ENCODE measurements around the gene MROH2A.

The MROH2A gene

DNA sequence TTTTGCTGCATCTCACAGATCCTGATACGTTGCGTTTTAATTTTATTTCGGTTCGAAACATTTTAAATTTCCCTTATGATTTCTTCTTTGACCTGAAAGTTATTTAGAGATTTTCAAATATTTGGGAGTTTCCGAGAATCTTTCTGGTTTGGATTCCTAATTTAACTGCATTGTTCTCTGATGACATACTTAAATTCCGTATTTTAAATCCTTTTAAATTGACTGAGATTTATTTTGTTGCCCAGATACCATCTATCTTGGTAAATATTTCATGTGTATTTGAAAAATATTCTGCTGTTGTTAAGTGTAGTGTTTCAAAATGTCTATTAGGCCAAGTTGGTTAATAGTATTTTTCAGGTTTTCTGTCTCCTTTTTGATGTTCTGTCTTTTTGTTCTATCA is 37.7 kb downstream of the MROH2A start:
- H3K4me1 ChIP-seq (ENCODE audit: insufficient read depth, low read length), result no peaks in the 10 kb centered on the region
- no peaks in the 10 kb centered on the region for H3K36me3 ChIP-seq (ENCODE audit: insufficient read depth, low read length)
- H3K9me3 ChIP-seq (ENCODE audit: control insufficient read depth, insufficient read depth, low read length), result no peaks in the 10 kb centered on the region
- no peak overlapping the region for H3K9ac ChIP-seq (ENCODE audit: low read depth, low read length)

DNA sequence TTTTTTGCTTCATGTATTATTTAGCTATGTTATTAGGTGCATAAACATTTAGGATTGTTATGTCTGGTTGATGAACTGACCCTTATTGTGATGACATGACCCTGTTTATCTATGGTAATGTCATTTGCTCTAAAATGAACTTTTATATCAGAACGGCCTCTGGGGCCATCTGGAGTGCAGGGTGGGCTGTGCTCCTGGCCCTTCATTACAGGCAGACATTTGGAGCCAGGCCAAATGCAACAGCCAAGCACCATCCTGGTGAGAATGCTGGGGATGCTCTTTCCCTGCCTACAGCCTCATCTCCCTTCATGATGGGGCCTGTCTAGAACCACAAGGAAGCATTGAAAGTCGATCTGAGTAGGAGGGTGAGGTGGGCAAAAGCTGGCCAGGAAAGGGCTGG is 38.2 kb downstream of the MROH2A start:
- Histone ChIP-seq H3K4me1 (ENCODE audit: insufficient read depth, low read length) (no peaks in the 10 kb centered on the region), H3K9me3 (ENCODE audit: control insufficient read depth, insufficient read depth, low read length) (no peaks in the 10 kb centered on the region), H3K9ac (ENCODE audit: low read depth, low read length) (no peak overlapping the region), H3K36me3 (ENCODE audit: insufficient read depth, low read length) (no peaks in the 10 kb centered on the region)

DNA sequence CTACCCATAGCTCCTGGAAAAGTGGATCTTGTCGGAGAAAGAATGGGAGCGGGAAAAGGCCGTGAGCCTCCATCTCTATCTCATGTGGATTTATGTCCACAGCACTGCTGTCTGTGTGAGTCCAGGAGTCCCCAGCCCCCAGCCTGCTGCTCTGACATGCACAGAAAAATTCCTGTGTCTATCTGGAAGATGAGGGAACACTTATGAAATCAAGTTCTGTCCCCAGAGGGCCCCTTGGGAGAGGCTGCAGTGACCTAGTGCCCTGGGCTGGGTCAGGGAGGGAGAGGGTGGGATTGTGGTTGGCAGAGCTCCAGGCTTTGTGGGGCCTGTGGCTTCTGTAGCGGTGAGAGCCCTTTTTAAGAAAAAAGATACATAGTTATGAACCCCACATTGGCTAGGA is 38.6 kb downstream of the MROH2A start:
- Histone ChIP-seq H3K9ac (ENCODE audit: low read depth, low read length) (no peak overlapping the region), H3K9me3 (ENCODE audit: control insufficient read depth, insufficient read depth, low read length) (no peaks in the 10 kb centered on the region), H3K4me1 (ENCODE audit: insufficient read depth, low read length) (no peaks in the 10 kb centered on the region), H3K36me3 (ENCODE audit: insufficient read depth, low read length) (no peaks in the 10 kb centered on the region)

DNA sequence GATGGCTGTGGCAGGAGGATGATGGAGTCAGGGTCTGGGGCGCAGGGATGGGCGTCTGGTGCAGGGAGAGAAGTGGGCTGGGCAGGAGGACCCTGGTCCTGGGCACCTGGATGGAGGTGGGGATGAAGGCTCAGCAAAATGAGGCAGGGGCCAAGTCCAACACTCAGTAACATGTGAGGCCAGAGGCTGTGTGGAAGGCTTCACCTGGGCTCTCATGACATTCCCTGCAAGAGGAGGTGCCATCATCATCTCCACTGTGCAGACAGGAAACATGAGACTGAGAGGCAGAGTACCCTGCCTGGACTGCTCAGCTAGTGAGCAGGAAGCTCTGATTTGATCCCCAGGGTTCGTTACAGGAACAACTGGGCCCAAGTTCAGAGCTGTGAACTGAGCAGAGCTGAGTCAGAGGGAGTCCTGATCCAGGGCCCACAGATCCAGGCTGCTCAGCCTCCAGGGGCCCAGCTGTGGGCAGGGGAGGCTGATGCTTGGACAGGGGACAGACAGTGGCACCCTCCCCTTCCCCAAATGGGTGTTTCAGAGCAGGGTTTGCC is 39.3 kb downstream of the MROH2A start:
- Histone ChIP-seq H3K4me1 (ENCODE audit: insufficient read depth, low read length) (no peaks in the 10 kb centered on the region), H3K9ac (ENCODE audit: low read depth, low read length) (no peak overlapping the region), H3K9me3 (ENCODE audit: control insufficient read depth, insufficient read depth, low read length) (no peaks in the 10 kb centered on the region), H3K36me3 (ENCODE audit: insufficient read depth, low read length) (no peaks in the 10 kb centered on the region)

DNA sequence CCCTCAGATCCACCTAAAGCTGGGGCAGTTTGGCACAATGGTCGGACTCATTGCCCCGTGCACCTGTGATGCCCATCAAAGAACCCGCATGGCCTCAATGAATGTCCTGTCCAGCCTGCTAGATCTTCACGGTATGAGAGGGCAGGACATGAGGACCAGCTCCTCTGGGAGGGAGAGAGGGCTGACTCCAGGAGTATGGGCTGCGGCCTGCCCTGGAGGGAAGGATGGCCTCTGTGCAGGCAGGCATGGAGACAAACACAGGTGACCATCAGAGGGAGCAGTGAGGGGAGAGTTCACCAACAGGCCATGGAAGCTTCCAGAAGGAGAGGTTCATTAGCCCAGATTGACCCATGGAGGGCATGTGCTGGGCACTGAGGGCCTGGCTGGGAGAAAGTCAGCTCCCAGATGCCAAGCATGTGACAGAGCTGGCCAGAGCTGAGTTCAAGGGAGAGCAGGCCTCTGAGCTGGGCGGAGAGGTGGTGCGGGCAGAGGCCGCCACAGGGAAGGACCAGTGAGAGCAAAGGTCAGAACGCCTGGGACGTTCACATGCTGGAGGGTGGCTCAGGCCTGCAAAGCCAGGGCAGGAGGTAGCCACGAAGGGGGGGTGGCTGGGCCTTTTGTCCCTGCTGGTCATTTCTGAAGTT is 40.0 kb downstream of the MROH2A start:
- Histone ChIP-seq H3K4me1 (ENCODE audit: insufficient read depth, low read length) (no peaks in the 10 kb centered on the region), H3K36me3 (ENCODE audit: insufficient read depth, low read length) (no peaks in the 10 kb centered on the region), H3K9ac (ENCODE audit: low read depth, low read length) (no peak overlapping the region), H3K9me3 (ENCODE audit: control insufficient read depth, insufficient read depth, low read length) (no peaks in the 10 kb centered on the region)

DNA sequence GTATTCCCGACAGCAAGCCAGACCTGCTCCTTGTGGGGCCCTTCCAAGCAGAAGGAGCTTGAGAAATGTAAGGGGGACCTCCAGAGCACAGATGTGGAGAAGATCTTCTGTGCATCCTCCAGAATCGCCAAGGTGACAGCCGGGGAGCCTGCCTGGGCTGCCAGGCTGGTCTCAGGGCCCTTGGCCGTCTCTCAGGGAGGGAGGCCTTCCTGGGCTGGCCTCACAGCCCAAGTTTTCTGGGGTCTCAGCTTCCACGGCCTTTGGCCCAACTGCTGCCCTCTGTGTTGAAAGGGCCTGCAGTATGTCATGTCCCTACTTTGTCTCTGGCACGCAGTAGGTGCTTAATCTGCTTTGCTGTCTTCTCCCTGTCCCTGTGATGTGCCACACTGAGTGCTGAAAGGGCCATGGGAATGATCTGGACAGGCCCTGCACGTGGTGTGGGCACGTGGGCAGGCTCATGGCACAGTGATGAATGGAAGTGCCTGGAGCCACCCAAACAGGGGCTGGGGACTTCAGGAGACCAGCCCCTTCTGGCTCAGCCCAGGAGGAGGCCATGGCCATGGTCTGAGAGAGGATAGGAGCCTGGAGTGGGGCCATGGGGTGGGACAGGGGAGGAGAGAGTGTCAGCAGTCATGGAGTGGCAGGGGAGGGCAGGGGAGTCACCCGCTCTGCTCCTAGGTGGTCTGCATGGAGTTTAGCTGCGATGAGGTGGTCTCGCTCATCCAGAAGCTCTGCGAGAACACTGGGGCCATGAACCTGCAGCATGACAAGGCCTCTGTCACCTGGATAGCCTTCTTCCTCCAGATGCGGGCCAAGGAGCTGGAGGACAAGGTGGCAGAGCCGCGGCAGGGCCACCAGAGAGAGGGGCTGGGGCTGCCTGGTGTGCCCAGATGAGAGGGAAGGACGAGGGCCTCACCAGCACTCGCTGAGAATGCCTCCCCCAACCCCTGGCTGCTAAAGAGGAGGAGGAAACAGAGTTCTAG is 40.8 kb downstream of the MROH2A start:
- H3K4me1 ChIP-seq (ENCODE audit: insufficient read depth, low read length), result no peaks in the 10 kb centered on the region
- H3K9ac ChIP-seq (ENCODE audit: low read depth, low read length), result no peak overlapping the region
- no peaks in the 10 kb centered on the region for H3K36me3 ChIP-seq (ENCODE audit: insufficient read depth, low read length)
- no peaks in the 10 kb centered on the region for H3K9me3 ChIP-seq (ENCODE audit: control insufficient read depth, insufficient read depth, low read length)

DNA sequence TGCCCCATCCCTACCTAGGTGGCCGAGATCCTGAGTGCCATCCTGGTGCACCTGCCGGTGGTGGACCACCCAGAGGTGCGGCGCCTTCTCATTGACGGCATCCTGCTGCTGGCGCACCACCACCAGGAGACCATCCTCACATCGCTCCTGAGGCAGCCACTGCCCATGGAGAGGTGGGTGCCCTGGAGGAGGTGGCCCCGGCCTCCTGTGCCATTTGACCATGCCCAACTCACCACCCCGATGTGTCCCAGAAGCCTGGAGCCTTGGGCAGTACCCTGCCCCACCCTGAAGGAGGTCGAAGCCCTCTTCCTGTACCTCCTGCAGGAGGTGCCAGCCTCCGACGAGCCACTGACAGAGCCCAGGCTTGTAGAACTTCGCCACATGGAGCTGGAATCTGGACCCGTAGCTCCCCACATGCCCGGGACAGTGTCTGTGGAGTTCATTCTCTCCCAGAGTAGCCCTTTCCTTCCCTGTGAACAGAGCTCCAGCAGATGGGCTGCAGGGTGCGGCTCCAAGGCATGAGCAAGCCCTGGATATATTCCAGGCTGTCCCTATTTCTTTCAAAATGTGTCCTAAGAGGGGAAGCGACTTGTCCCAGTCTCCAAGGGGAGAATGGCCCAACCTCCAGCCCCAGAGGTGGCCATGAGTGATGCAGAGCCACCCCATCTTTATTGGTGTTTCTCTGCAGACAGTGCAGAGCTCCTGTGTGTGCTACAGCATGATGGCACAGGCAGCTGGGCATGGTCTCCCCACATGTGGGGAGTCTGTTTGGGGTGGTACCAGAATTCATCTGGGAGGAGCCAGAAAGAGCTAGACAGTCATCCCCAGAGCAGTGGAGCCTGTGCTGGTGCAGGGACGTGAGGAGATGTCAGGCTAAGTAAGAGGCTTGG is 42.0 kb downstream of the MROH2A start:
- Histone ChIP-seq H3K9me3 (ENCODE audit: control insufficient read depth, insufficient read depth, low read length) (no peaks in the 10 kb centered on the region), H3K9ac (ENCODE audit: low read depth, low read length) (no peak overlapping the region), H3K36me3 (ENCODE audit: insufficient read depth, low read length) (no peaks in the 10 kb centered on the region), H3K4me1 (ENCODE audit: insufficient read depth, low read length) (no peaks in the 10 kb centered on the region)

DNA sequence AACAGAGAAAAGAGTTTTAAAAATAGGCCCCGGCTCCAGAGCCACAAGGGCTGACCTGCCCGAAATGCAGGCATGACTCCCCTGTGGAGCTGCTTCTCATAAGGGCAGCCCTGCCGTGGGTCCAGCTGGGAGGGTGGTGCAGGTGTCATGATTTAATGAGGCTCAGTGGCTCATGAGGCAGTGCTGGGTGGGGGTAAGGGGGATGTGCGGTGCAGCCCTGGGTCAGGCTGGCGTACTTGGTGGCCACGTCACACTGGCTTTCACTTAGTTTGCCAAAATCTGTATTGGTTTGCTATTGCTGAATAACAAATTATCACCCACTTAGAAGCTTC is 42.6 kb downstream of the MROH2A start:
- Histone ChIP-seq H3K9ac (ENCODE audit: low read depth, low read length) (no peak overlapping the region), H3K4me1 (ENCODE audit: insufficient read depth, low read length) (no peaks in the 10 kb centered on the region), H3K36me3 (ENCODE audit: insufficient read depth, low read length) (no peaks in the 10 kb centered on the region), H3K9me3 (ENCODE audit: control insufficient read depth, insufficient read depth, low read length) (no peaks in the 10 kb centered on the region)

DNA sequence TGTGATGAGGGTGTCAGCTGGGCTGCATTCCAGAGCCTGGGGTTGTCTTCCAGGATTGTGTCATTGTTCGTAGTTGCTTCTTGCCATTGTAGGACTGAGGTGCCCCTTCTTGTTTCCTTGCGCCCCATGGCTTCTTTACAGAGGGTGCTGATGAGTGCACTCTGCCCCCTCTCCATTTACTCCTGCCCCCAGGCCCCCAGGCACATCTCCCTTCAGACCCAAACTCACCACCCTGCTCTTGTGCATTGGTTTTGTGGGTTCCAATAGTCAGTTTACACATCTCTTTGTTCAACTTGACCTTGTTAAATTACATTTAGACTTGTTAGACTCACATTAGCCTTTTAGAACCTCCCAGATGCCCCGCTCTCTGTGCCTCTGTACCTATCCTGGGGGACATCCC is 43.1 kb downstream of the MROH2A start:
- Histone ChIP-seq H3K9me3 (ENCODE audit: control insufficient read depth, insufficient read depth, low read length) (no peaks in the 10 kb centered on the region), H3K36me3 (ENCODE audit: insufficient read depth, low read length) (no peaks in the 10 kb centered on the region), H3K9ac (ENCODE audit: low read depth, low read length) (no peak overlapping the region), H3K4me1 (ENCODE audit: insufficient read depth, low read length) (no peaks in the 10 kb centered on the region)

DNA sequence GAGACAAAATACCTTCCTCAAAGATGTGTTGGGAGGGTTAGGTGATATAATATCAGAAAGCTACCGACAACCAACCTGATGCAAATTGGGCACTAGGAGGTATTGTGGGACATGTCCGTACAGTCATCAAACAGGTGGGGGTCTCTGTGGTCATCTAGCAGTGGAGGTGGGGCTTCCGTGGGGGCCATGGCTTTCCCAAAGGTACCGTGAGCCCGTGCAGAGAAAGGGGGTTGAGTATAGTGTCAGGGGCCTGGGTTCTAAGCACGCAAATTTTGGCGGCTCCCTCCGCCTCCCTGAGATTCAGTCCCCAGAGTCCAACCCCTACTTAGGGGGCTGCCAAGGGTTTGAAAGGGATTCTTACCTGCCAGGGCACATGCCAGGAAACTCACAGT is 43.6 kb downstream of the MROH2A start:
- H3K4me1 ChIP-seq (ENCODE audit: insufficient read depth, low read length), result no peaks in the 10 kb centered on the region
- H3K9me3 ChIP-seq (ENCODE audit: control insufficient read depth, insufficient read depth, low read length), result no peaks in the 10 kb centered on the region
- no peaks in the 10 kb centered on the region for H3K36me3 ChIP-seq (ENCODE audit: insufficient read depth, low read length)
- H3K9ac ChIP-seq (ENCODE audit: low read depth, low read length), result no peak overlapping the region

DNA sequence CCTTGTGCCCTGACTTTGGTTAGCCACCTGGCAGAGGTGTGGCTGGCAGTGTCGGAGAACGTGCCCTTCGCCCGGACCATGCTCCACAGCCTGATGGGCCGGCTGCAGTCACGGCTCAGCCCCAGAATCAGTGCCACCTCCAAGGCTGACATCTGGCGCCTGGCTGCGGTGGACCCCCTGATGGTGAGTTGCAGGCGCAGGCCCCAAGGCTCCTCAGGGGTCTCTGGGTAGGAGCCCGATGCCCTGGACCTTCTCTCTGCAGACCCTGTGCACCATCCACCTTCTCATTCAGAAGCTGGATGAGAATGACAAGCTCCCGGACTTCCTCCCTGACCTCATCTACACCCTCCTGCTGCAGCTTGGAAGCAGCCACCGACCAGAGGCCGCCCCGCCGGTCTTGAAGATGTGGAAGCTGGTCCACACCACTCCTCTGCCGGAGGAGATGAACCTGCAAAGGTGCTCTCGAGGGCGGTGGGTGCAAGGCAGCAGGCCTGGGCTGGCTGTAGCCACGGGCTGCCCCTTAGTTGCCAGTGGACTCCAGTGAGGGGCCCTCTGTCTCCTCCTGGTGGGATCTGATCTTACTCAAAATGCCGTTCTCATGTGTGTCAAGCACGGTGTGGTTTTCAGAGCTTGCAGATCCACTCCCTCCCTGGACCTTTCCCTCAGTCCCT is 44.1 kb downstream of the MROH2A start:
- H3K36me3 ChIP-seq (ENCODE audit: insufficient read depth, low read length), result no peaks in the 10 kb centered on the region
- no peaks in the 10 kb centered on the region for H3K4me1 ChIP-seq (ENCODE audit: insufficient read depth, low read length)
- H3K9ac ChIP-seq (ENCODE audit: low read depth, low read length), result no peak overlapping the region
- H3K9me3 ChIP-seq (ENCODE audit: control insufficient read depth, insufficient read depth, low read length), result no peaks in the 10 kb centered on the region

DNA sequence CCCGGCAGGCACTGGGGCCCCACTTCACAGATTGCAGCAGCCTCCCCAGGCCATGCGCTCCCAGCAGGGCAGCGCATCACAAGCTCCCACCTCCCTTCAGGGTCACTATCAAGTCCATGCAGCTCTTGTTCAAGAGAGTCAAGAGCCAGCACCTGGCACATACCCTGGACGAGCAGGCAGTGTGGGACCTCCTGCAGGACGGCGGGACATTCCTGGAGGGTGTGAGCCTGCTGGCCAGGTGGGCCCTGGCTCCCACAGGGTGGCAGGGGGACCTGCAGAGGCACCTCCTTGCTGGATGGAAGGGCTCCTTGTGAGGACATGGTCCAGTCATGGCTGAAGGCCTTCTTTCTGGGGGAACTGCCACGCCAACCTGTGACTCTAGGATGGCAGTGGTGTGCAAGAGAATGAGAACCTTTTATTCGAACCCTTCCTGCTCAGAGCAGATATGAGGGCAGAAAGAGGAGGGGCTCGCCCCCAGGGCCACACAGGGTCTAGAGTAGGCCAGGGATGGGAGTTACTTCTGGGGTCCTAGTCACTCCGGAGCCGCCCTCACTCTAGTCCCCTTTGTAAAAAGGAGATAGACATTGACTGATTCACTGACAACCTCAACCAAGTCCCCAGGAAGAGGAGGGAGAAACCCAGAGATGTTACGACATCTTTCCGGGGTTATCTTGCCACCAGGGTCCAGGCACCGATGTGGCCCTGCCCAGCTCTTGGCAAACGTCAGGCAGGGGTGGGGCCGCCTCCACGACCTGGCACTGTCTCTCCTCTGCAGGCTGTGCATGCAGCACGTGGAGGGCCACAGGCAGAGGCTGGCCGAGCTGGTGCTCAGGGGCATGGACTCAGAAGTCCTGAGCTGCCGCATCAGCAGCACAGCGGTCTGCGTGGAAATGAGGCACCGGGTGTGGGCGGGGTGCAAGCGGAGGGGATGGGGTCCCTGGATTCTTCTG is 44.9 kb downstream of the MROH2A start:
- Histone ChIP-seq H3K9me3 (ENCODE audit: control insufficient read depth, insufficient read depth, low read length) (no peaks in the 10 kb centered on the region), H3K9ac (ENCODE audit: low read depth, low read length) (no peak overlapping the region), H3K36me3 (ENCODE audit: insufficient read depth, low read length) (no peaks in the 10 kb centered on the region), H3K4me1 (ENCODE audit: insufficient read depth, low read length) (no peaks in the 10 kb centered on the region)

DNA sequence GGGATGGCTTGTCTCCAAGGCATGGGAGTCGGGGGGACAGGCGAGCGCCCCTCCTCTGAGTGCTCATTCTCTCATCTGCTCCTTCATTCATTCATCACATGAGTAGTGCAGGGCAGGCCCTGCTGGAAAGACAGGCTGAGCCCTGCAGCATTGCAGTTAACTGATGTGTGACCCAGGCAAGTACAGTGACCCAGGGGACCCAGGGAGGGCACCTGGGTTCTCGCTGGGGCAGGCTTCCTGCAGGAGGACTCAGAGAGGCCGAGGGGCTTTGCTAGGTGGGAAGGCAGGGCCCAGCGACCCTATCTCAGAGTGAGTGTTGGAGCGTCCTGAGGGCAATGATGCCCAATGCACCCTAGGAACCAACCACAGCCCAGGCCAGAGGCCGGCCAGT is 45.6 kb downstream of the MROH2A start:
- Histone ChIP-seq H3K4me1 (ENCODE audit: insufficient read depth, low read length) (no peaks in the 10 kb centered on the region), H3K9ac (ENCODE audit: low read depth, low read length) (no peak overlapping the region), H3K9me3 (ENCODE audit: control insufficient read depth, insufficient read depth, low read length) (no peaks in the 10 kb centered on the region), H3K36me3 (ENCODE audit: insufficient read depth, low read length) (no peaks in the 10 kb centered on the region)

Measured in ES-I3 (cell line).